Measurements from ENCODE around the gene NGLY1. TPM values are rescaled to one million over a fixed set of nuclear protein-coding genes. Genes with fewer than 3 reads are reported as not detected.
A peak's percentile ranks its signal among the peaks of the same experiment; 100 is the strongest.

NGLY1 gene
- total RNA-seq, 1 experiment from 2014 or later: 39.0 TPM

- no peak for DNase-seq (ENCODE audit: low spot score)
- in situ Hi-C loops (cut with HindIII; ENCODE audit: low sequenced_read_pairs): no loop called here
Observed at GRCh38 chr3:25789209-25789595, 6.0 kb upstream of the NGLY1 start.

- DNase-seq (ENCODE audit: low spot score): no peak
- in situ Hi-C loops (cut with HindIII; ENCODE audit: low sequenced_read_pairs): no loop called here
Observed at GRCh38 chr3:25787689-25788088, 4.4 kb upstream of the NGLY1 start.

GRCh38 chr3:25785826-25786225, 2.6 kb upstream of the NGLY1 start:
- in situ Hi-C loops (cut with HindIII; ENCODE audit: low sequenced_read_pairs): no loop called here
- no peak for DNase-seq (ENCODE audit: low spot score)

GRCh38 chr3:25784971-25785370, 1.7 kb upstream of the NGLY1 start:
- in situ Hi-C loops (cut with HindIII; ENCODE audit: low sequenced_read_pairs): no loop called here
- DNase-seq (ENCODE audit: low spot score): no peak

GRCh38 chr3:25783661-25784512, 644 bp upstream of the NGLY1 start:
- DNase-seq (ENCODE audit: low spot score): peak; percentile 63
- in situ Hi-C loops (cut with HindIII; ENCODE audit: low sequenced_read_pairs): no loop called here

GRCh38 chr3:25782636-25782937, 656 bp downstream of the NGLY1 start:
- in situ Hi-C loops (cut with HindIII; ENCODE audit: low sequenced_read_pairs): no loop called here
- DNase-seq (ENCODE audit: low spot score): no peak

- in situ Hi-C loops (cut with HindIII; ENCODE audit: low sequenced_read_pairs): no loop called here
- DNase-seq (ENCODE audit: low spot score): peak; percentile 27
Observed at GRCh38 chr3:25781758-25782594, 1.3 kb downstream of the NGLY1 start.

- in situ Hi-C loops (cut with HindIII; ENCODE audit: low sequenced_read_pairs): no loop called here
- DNase-seq (ENCODE audit: low spot score): no peak
Observed at GRCh38 chr3:25781145-25781757, 2.0 kb downstream of the NGLY1 start.

- in situ Hi-C loops (cut with HindIII; ENCODE audit: low sequenced_read_pairs): no loop called here
- DNase-seq (ENCODE audit: low spot score): no peak
Observed at GRCh38 chr3:25780618-25781017, 2.6 kb downstream of the NGLY1 start.

- in situ Hi-C loops (cut with HindIII; ENCODE audit: low sequenced_read_pairs): no loop called here
- DNase-seq (ENCODE audit: low spot score): no peak
Observed at GRCh38 chr3:25775936-25776335, 7.3 kb downstream of the NGLY1 start.

GRCh38 chr3:25768851-25769250, 14.4 kb downstream of the NGLY1 start:
- in situ Hi-C loops (cut with HindIII; ENCODE audit: low sequenced_read_pairs): no loop called here
- no peak for DNase-seq (ENCODE audit: low spot score)

- no peak for DNase-seq (ENCODE audit: low spot score)
- in situ Hi-C loops (cut with HindIII; ENCODE audit: low sequenced_read_pairs): no loop called here
Observed at GRCh38 chr3:25751725-25752124, 31.5 kb downstream of the NGLY1 start.

GRCh38 chr3:25751048-25751447, 32.2 kb downstream of the NGLY1 start:
- in situ Hi-C loops (cut with HindIII; ENCODE audit: low sequenced_read_pairs): no loop called here

GRCh38 chr3:25749031-25749581, 34.1 kb downstream of the NGLY1 start:
- in situ Hi-C loops (cut with HindIII; ENCODE audit: low sequenced_read_pairs): no loop called here
- no peak for DNase-seq (ENCODE audit: low spot score)

More at GRCh38 chr3:25751048-25751447, 32.2 kb downstream of the NGLY1 start:
- no peak for DNase-seq (ENCODE audit: low spot score)

GRCh38 chr3:25748189-25748588, 35.1 kb downstream of the NGLY1 start:
- in situ Hi-C loops (cut with HindIII; ENCODE audit: low sequenced_read_pairs): no loop called here
- DNase-seq (ENCODE audit: low spot score): no peak

GRCh38 chr3:25747033-25747432, 36.2 kb downstream of the NGLY1 start:
- in situ Hi-C loops (cut with HindIII; ENCODE audit: low sequenced_read_pairs): no loop called here
- no peak for DNase-seq (ENCODE audit: low spot score)

- in situ Hi-C loops (cut with HindIII; ENCODE audit: low sequenced_read_pairs): no loop called here
- no peak for DNase-seq (ENCODE audit: low spot score)
Observed at GRCh38 chr3:25744470-25744869, 38.8 kb downstream of the NGLY1 start.

GRCh38 chr3:25728101-25728500, 55.1 kb downstream of the NGLY1 start:
- in situ Hi-C loops (cut with HindIII; ENCODE audit: low sequenced_read_pairs): no loop called here

GRCh38 chr3:25727316-25727715, 55.9 kb downstream of the NGLY1 start:
- in situ Hi-C loops (cut with HindIII; ENCODE audit: low sequenced_read_pairs): no loop called here
- DNase-seq (ENCODE audit: low spot score): no peak

More at GRCh38 chr3:25728101-25728500, 55.1 kb downstream of the NGLY1 start:
- no peak for DNase-seq (ENCODE audit: low spot score)

- in situ Hi-C loops (cut with HindIII; ENCODE audit: low sequenced_read_pairs): no loop called here
- no peak for DNase-seq (ENCODE audit: low spot score)
Observed at GRCh38 chr3:25725810-25726209, 57.4 kb downstream of the NGLY1 start.
